ENCODE results near the gene LEKR1.

LEKR1 gene

DNA sequence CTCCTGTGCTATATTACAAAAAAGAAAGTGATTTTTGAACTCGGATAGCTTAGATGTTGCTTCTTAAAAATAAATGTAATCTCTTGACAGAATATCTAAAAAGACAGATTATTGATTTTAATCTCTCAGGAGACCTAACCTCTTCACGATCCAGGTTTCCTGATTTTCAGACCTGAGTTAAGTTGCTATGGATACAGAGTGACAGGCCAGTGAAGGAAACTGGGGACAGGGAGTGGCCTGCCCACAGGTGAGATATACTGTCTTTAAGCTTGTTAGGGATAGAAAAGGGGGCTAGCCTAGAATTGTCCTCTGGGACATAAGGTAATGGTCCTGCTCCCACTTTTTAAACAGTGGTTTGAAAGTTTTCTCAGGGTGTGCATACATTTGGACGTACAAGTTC lies 260.6 kb downstream of the LEKR1 start:
- DNase-seq = no peak

DNA sequence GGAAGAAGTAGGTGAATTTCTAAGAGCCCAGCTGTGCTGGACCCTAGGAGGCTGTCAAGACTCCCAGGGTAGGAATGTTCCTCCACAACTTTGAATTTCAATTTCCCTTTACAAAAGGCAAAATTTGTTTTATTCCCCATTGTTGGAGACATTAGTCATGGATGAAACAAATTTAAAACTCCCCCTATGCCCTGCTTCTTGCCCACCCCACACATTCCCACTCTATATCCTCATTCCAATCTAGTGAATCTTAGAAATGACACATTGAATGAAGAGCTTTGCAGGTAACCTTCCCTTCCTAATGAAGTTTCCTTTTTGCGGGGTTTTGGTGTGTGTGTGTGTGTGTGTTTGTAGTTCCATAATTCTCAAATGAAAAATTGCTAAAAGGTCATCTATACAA lies 261.2 kb downstream of the LEKR1 start:
- no peak for DNase-seq

GRCh38 chr3:157087780-157088600 lies 261.8 kb downstream of the LEKR1 start:
- no peak for DNase-seq

GRCh38 chr3:157088601-157089454 lies 262.7 kb downstream of the LEKR1 start:
- no peak for DNase-seq

GRCh38 chr3:157089455-157090221 lies 263.5 kb downstream of the LEKR1 start:
- no peak for DNase-seq

DNA sequence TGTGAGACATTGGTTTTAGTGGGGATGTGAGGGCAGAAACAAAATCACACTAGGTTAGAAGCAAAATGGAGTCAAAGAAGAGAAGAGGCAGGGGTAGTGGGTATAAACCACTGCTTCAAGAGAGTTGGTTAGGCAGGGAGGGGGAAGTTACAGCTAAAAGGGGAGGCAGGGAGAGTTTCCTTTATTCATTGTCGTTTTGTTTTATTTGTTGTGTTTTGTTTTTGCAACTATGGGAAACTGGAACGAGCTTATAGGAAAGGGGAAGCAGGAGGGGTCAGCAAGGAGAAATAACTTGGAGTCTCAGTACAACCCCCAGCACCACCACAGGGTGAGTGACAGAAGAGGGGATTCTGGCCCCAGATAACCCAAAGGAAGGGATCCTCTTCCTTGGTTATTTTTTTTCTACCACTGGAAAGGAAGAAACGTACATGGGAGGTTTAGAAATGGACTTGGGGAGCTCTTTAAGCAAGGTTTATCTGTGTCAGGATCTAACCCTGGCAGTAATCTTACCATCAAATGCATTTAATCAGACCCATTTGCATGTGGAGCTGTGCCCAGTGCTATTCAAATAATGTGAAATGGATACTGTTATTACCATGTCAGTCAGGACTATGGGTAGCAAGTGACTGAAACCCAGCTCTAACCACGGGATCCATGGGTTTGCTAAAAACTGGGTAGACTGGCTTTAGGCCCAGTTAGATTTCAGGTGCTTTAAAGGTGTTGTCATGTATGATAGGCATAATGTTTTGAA lies 265.1 kb downstream of the LEKR1 start:
- DNase-seq = no peak

DNA sequence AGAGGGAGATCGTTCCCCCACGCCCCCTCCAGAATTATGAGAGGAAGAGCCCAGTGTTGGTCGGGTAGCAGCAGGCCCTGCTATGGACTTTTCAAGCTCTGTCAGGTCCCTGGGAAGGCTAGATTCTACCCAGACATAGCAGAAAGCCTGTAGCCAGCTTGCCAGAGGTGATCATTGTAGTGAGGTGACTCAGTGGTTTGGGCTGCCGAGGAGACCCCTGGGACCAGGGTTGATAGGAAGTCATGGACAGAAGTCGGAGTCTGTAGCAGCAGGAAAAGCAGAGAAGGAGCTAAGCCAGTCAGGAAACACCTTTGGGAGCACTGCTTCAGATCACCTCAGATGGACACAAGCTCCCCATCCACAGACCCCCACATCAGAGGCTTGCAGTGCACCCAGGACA lies 266.1 kb downstream of the LEKR1 start:
- DNase-seq = no peak

DNA sequence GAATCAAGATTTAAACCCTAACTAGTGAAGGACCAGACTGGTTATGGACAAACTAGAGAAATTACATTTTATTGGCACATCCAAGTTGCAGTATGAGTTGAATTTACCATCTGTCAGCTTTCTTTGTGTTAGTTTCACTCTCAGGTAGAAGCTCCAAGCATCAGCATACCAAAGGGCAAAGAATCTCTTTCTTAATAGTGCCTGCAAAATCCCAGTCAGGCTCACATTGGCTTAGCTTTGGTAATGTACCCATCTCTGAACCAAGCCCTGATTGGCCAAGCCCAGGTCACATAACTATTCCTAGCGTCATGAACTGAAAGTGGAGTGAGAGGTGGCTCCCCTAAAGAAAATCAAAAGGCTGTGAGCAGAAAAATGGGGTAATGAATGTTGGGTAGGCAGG lies 266.9 kb downstream of the LEKR1 start:
- DNase-seq = no peak

- DNase-seq = no peak
Measured at GRCh38 chr3:157094301-157094700, 268.1 kb downstream of the LEKR1 start.

DNA sequence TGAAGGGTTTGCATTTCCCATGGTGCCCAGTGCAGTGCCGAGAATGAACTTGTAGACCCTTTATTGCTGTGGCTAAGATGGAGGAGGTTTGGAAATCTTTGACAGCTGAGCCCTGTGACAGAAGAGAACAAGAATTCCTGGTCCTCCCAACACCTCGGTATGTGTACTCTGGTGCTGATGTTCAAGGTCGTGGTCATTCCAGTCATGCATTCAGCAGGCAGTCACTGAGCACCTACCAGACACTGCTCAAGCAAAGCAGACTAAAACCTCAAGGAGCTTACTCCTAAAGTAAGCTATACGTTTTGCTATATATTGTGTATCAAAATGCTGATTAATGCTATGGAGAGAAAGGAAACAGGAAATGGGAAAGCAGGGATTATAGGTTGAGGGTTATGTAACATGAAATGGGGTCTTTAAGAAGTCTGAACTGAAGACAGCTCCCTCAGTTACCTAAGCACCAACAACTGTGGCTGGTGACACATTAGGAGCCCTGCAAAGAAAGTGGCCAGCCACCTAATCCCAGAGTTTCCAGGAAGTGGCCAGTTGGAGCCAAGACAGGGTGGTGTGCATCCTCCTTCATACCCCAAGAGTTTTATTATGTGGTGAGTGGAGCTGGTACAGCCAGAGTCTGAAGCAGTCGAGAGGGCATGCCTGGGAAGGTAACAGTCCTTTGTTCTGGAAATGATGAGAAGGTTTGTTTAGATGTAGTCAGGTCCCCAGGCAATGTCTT lies 268.8 kb downstream of the LEKR1 start:
- DNase-seq = no peak

Data from SHP77 treated with DMSO at 0.1 percent for 48 hours (cell line).